Liver (tissue), 3 donors: ENCODE results near the gene ARV1.

Experiments used
- CTCF ChIP-seq: fragments of 150-350 bp; IDR thresholded peaks from 2 replicates; pipeline ENCODE4 v1.5.1; 2017; ENCODE audit warnings: improper control_type of control experiment, low read depth, low read length; ENCODE audit not compliant: missing input control
- EGR1 ChIP-seq, 2 donors: IDR thresholded peaks; 2 replicates each; pipeline ENCODE4 v1.6.1; 2016 to 2018; ENCODE audit warnings: antibody characterized with exemption in 2 of 2, low read depth in 2 of 2
- FOXA2 ChIP-seq: IDR thresholded peaks from 2 replicates; pipeline ENCODE4 v1.6.1; 2016; ENCODE audit warnings: antibody characterized with exemption
- JUND ChIP-seq, 2 donors: IDR thresholded peaks; 2 replicates each; pipeline ENCODE4 v1.6.1; 2016; ENCODE audit warnings: antibody characterized with exemption in 2 of 2
- MAX ChIP-seq: IDR thresholded peaks from 2 replicates; pipeline ENCODE4 v1.6.1; 2016; ENCODE audit warnings: antibody characterized with exemption
- NR2F2 ChIP-seq: IDR thresholded peaks from 2 replicates; pipeline ENCODE4 v1.6.1; 2016; ENCODE audit warnings: antibody characterized with exemption
- RAD21 ChIP-seq, 2 donors: IDR thresholded peaks; 2 replicates each; pipeline ENCODE4 v1.6.1; 2016; ENCODE audit warnings: antibody characterized with exemption in 2 of 2, mild to moderate bottlenecking in 2 of 2
- RXRA ChIP-seq, 2 donors: IDR thresholded peaks; 2 replicates each; pipeline ENCODE4 v1.6.1; 2017 to 2018; ENCODE audit warnings: antibody characterized with exemption in 2 of 2, mild to moderate bottlenecking in 1 of 2
- SP1 ChIP-seq: IDR thresholded peaks from 2 replicates; pipeline ENCODE4 v1.6.1; 2018; ENCODE audit warnings: antibody characterized with exemption, mild to moderate bottlenecking
- TAF1 ChIP-seq: conservative IDR thresholded peaks from 2 replicates; pipeline ENCODE4 v1.6.1; 2016; ENCODE audit warnings: antibody characterized with exemption, mild to moderate bottlenecking
- YY1 ChIP-seq: IDR thresholded peaks from 2 replicates; pipeline ENCODE4 v1.6.1; 2016; ENCODE audit warnings: antibody characterized with exemption, mild to moderate bottlenecking
- TF ChIP-seq, protein P1 (sequence below): IDR thresholded peaks from 2 replicates; pipeline ENCODE4 v1.6.1; 2016; ENCODE audit warnings: antibody characterized with exemption
- TF ChIP-seq, protein P2 (sequence below): IDR thresholded peaks from 2 replicates; pipeline ENCODE4 v1.6.1; 2016; ENCODE audit warnings: antibody characterized with exemption, mild to moderate bottlenecking
- donor health status: healthy.
- donor health status: healthy.

DNA sequence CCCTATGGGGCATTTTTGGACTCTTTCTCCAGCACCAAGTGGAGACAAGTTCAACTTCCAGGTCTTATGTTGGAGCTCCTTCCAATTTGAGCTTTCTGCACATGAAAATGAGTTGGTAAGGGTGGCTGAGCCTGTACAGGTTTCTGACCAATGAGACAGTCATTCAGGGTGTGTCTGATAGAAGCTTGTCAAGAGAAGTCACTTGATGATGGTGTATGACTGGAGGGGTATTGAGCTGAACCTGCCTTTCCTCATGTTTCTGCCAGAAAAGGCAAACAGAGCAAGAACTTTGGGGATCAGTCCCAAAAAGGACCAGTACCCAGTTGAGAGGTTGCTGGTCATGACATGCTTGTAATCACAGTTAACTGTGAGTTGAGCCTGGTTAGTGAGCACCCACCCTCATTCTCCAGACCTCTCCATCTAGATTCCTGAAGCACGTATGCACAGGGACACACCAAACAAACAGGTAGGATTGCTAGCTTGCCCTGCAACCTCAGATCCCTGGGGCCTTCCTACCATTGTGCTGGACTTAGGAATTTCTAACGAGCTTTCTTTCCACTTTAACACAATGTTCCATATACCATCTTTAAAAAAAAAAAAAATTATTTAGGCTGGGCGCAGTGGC, 34.6 kb downstream of the ARV1 start:
- TF ChIP-seq CTCF: no peak
- TF ChIP-seq JUND (IDR thresholded peaks at IDR 0.05): no peak
- TF ChIP-seq MAX: no peak
- TF ChIP-seq, protein P1, sequence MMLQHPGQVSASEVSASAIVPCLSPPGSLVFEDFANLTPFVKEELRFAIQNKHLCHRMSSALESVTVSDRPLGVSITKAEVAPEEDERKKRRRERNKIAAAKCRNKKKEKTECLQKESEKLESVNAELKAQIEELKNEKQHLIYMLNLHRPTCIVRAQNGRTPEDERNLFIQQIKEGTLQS: no peak
- no peak for TF ChIP-seq NR2F2
- TF ChIP-seq RAD21 (IDR thresholded peaks at IDR 0.05): no peak
- no peak for TF ChIP-seq RXRA (IDR thresholded peaks at IDR 0.05)
- no peak for TF ChIP-seq TAF1
- TF ChIP-seq SP1: no peak
- TF ChIP-seq YY1: no peak
- no peak for TF ChIP-seq FOXA2
- no peak for TF ChIP-seq EGR1 (IDR thresholded peaks at IDR 0.05; ENCODE audit: low read depth in 2 of 2)
- TF ChIP-seq, protein P2, sequence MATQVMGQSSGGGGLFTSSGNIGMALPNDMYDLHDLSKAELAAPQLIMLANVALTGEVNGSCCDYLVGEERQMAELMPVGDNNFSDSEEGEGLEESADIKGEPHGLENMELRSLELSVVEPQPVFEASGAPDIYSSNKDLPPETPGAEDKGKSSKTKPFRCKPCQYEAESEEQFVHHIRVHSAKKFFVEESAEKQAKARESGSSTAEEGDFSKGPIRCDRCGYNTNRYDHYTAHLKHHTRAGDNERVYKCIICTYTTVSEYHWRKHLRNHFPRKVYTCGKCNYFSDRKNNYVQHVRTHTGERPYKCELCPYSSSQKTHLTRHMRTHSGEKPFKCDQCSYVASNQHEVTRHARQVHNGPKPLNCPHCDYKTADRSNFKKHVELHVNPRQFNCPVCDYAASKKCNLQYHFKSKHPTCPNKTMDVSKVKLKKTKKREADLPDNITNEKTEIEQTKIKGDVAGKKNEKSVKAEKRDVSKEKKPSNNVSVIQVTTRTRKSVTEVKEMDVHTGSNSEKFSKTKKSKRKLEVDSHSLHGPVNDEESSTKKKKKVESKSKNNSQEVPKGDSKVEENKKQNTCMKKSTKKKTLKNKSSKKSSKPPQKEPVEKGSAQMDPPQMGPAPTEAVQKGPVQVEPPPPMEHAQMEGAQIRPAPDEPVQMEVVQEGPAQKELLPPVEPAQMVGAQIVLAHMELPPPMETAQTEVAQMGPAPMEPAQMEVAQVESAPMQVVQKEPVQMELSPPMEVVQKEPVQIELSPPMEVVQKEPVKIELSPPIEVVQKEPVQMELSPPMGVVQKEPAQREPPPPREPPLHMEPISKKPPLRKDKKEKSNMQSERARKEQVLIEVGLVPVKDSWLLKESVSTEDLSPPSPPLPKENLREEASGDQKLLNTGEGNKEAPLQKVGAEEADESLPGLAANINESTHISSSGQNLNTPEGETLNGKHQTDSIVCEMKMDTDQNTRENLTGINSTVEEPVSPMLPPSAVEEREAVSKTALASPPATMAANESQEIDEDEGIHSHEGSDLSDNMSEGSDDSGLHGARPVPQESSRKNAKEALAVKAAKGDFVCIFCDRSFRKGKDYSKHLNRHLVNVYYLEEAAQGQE: no peak
